ENCODE measurements around the gene NECTIN2. TPM values are rescaled to one million over a fixed set of nuclear protein-coding genes. Genes with fewer than 3 reads are reported as not detected.

NECTIN2 gene
- total and polyA plus RNA-seq, 4 donors = 49.4 to 77.5 (median 55.5) TPM

DNA sequence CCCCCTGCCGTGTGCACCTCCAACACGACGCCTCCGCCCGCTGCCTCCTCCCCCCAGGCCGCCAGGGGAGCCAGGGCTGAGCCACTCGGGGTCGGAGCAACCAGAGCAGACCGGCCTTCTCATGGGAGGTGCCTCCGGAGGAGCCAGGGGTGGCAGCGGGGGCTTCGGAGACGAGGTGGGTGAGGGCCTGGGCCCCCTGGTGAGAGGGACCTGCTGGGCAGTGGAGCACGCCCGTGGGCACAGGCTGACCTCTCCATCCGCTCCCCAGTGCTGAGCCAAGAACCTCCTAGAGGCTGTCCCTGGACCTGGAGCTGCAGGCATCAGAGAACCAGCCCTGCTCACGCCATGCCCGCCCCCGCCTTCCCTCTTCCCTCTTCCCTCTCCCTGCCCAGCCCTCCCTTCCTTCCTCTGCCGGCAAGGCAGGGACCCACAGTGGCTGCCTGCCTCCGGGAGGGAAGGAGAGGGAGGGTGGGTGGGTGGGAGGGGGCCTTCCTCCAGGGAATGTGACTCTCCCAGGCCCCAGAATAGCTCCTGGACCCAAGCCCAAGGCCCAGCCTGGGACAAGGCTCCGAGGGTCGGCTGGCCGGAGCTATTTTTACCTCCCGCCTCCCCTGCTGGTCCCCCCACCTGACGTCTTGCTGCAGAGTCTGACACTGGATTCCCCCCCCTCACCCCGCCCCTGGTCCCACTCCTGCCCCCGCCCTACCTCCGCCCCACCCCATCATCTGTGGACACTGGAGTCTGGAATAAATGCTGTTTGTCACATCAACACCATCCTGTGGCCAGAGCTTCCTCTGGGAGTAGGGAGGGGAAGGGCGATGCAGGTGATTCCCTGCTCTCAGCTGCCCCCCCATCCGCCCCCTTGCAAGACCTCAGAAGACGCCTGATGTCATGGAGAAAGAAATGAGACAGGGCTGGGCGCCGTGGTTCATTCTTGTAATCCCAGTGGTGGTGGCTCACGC, 25.2 kb upstream of the NECTIN2 start:
- Histone ChIP-seq H3K9ac (ENCODE audit: low read depth in 1 of 2, low read length in 2 of 2) (no peak overlapping the region), H3K4me3 (ENCODE audit: low read depth in 1 of 3, low read length in 3 of 3) (no peak overlapping the region), H3K4me1 (ENCODE audit: control insufficient read depth in 4 of 4, insufficient read depth in 4 of 4, low read length in 3 of 4) (peaks cover 0 to 3% (median 2%) of the 10 kb centered on the region in 4 donors), H3K36me3 (ENCODE audit: control insufficient read depth in 4 of 4, insufficient read depth in 3 of 4, low read depth in 1 of 4, low read length in 3 of 4) (peaks cover 0 to 2% (median 0%) of the 10 kb centered on the region in 4 donors), H3K9me3 (ENCODE audit: control insufficient read depth in 4 of 4, low read length in 3 of 4) (no peaks in the 10 kb centered on the region), H3K27ac (ENCODE audit: low read depth in 1 of 2, low read length in 2 of 2) (no peak overlapping the region), H3K27me3 (ENCODE audit: control insufficient read depth in 4 of 4, insufficient read depth in 4 of 4, low read length in 3 of 4) (no peaks in the 10 kb centered on the region)
- no peak for TF ChIP-seq GABPA (IDR thresholded peaks at IDR 0.05 in 1 of 2, conservative IDR thresholded peaks at IDR 0.05 in 1 of 2)
- no peak for TF ChIP-seq ATF3 (IDR thresholded peaks at IDR 0.05)
- TF ChIP-seq NR2F2 (IDR thresholded peaks at IDR 0.05) = peak; percentile 14
- no peak for DNase-seq (ENCODE audit: low spot score)
- WGBS = 75% methylated on average over 35 of the region's 35 CpGs

DNA sequence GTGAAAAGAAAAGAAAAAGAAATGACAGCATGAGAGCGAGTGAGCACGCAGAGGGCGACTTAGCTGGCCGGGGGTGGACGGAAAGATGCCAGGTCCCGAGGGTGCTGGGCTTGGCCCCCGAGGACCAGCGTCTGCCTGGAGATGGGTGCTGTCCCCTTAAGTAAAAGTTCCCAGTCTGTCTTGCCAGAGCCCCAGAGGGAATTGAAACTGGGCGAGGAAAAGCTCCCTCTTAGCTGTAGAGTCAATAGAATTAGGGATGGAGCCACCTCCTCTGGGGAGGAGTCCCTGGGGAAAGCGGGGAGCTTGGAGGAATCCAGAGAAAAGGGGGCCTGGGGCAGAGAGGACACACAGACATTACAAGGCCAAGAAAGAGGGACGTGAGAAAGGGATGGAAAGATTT, 23.9 kb upstream of the NECTIN2 start:
- no peak for DNase-seq (ENCODE audit: low spot score)
- H3K4me3 ChIP-seq (ENCODE audit: low read depth in 1 of 3, low read length in 3 of 3) = no peak overlapping the region
- no peak overlapping the region for H3K27ac ChIP-seq (ENCODE audit: low read depth in 1 of 2, low read length in 2 of 2)
- no peak overlapping the region for H3K9ac ChIP-seq (ENCODE audit: low read depth in 1 of 2, low read length in 2 of 2)
- no peaks in the 10 kb centered on the region for H3K27me3 ChIP-seq (ENCODE audit: control insufficient read depth in 4 of 4, insufficient read depth in 4 of 4, low read length in 3 of 4)
- H3K4me1 ChIP-seq (ENCODE audit: control insufficient read depth in 4 of 4, insufficient read depth in 4 of 4, low read length in 3 of 4) = peaks cover 0 to 3% (median 2%) of the 10 kb centered on the region in 4 donors
- TF ChIP-seq HNF4A (conservative IDR thresholded peaks at IDR 0.05) = no peak
- TF ChIP-seq, protein P1, sequence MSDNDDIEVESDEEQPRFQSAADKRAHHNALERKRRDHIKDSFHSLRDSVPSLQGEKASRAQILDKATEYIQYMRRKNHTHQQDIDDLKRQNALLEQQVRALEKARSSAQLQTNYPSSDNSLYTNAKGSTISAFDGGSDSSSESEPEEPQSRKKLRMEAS (IDR thresholded peaks at IDR 0.05) = no peak
- TF ChIP-seq ATF3 (IDR thresholded peaks at IDR 0.05) = no peak
- no peak for TF ChIP-seq RXRA (IDR thresholded peaks at IDR 0.05)
- TF ChIP-seq EGR1 (IDR thresholded peaks at IDR 0.05; ENCODE audit: low read depth in 2 of 2) = no peak
- TF ChIP-seq JUND (IDR thresholded peaks at IDR 0.05) = no peak
- no peak for TF ChIP-seq TAF1 (conservative IDR thresholded peaks at IDR 0.05)
- TF ChIP-seq FOXA1 (IDR thresholded peaks at IDR 0.05) = no peak
- TF ChIP-seq CTCF (IDR thresholded peaks at IDR 0.05; ENCODE audit: low read depth, low read length, missing input control) = no peak
- TF ChIP-seq SP1 (IDR thresholded peaks at IDR 0.05) = no peak
- TF ChIP-seq GABPA (IDR thresholded peaks at IDR 0.05 in 1 of 2, conservative IDR thresholded peaks at IDR 0.05 in 1 of 2) = no peak
- no peak for TF ChIP-seq NR2F2 (IDR thresholded peaks at IDR 0.05)
- no peak for TF ChIP-seq FOXA2 (IDR thresholded peaks at IDR 0.05)
- TF ChIP-seq, protein P2, sequence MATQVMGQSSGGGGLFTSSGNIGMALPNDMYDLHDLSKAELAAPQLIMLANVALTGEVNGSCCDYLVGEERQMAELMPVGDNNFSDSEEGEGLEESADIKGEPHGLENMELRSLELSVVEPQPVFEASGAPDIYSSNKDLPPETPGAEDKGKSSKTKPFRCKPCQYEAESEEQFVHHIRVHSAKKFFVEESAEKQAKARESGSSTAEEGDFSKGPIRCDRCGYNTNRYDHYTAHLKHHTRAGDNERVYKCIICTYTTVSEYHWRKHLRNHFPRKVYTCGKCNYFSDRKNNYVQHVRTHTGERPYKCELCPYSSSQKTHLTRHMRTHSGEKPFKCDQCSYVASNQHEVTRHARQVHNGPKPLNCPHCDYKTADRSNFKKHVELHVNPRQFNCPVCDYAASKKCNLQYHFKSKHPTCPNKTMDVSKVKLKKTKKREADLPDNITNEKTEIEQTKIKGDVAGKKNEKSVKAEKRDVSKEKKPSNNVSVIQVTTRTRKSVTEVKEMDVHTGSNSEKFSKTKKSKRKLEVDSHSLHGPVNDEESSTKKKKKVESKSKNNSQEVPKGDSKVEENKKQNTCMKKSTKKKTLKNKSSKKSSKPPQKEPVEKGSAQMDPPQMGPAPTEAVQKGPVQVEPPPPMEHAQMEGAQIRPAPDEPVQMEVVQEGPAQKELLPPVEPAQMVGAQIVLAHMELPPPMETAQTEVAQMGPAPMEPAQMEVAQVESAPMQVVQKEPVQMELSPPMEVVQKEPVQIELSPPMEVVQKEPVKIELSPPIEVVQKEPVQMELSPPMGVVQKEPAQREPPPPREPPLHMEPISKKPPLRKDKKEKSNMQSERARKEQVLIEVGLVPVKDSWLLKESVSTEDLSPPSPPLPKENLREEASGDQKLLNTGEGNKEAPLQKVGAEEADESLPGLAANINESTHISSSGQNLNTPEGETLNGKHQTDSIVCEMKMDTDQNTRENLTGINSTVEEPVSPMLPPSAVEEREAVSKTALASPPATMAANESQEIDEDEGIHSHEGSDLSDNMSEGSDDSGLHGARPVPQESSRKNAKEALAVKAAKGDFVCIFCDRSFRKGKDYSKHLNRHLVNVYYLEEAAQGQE (IDR thresholded peaks at IDR 0.05) = no peak
- TF ChIP-seq, protein P3, sequence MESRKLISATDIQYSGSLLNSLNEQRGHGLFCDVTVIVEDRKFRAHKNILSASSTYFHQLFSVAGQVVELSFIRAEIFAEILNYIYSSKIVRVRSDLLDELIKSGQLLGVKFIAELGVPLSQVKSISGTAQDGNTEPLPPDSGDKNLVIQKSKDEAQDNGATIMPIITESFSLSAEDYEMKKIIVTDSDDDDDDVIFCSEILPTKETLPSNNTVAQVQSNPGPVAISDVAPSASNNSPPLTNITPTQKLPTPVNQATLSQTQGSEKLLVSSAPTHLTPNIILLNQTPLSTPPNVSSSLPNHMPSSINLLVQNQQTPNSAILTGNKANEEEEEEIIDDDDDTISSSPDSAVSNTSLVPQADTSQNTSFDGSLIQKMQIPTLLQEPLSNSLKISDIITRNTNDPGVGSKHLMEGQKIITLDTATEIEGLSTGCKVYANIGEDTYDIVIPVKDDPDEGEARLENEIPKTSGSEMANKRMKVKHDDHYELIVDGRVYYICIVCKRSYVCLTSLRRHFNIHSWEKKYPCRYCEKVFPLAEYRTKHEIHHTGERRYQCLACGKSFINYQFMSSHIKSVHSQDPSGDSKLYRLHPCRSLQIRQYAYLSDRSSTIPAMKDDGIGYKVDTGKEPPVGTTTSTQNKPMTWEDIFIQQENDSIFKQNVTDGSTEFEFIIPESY (IDR thresholded peaks at IDR 0.05) = no peak
- 84% methylated on average over 11 of the region's 11 CpGs for WGBS
- H3K36me3 ChIP-seq (ENCODE audit: control insufficient read depth in 4 of 4, insufficient read depth in 3 of 4, low read depth in 1 of 4, low read length in 3 of 4) = peaks cover 0 to 2% (median 0%) of the 10 kb centered on the region in 4 donors
- no peaks in the 10 kb centered on the region for H3K9me3 ChIP-seq (ENCODE audit: control insufficient read depth in 4 of 4, low read length in 3 of 4)

Measured in liver (tissue), 9 donors.